Mesodermal cell (in vitro differentiated cells): ENCODE data around the gene TM7SF2. TPM values are rescaled to one million over a fixed set of nuclear protein-coding genes. Genes with fewer than 3 reads are reported as not detected.
A peak's percentile ranks its signal among the peaks of the same experiment; 100 is the strongest.

Experiments
- H3K27ac ChIP-seq: 2 replicates; pipeline ENCODE4 v1.7.0; 2013; ENCODE audit warnings: mild to moderate bottlenecking, low read depth, low read length, moderate library complexity; ENCODE audit not compliant: severe bottlenecking
- H3K36me3 ChIP-seq: 2 replicates; pipeline ENCODE4 v1.7.1; 2013; ENCODE audit warnings: mild to moderate bottlenecking, low read length, moderate library complexity; ENCODE audit not compliant: control insufficient read depth, insufficient read depth
- H3K4me1 ChIP-seq: one replicate; pipeline ENCODE4 v1.7.1; 2013; ENCODE audit warnings: mild to moderate bottlenecking, low read length; ENCODE audit not compliant: insufficient read depth, control insufficient read depth, poor library complexity, severe bottlenecking
- H3K4me3 ChIP-seq: 2 replicates; pipeline ENCODE4 v1.7.0; 2013; ENCODE audit warnings: low read length, control low read depth, mild to moderate bottlenecking; ENCODE audit not compliant: insufficient read depth, poor library complexity, severe bottlenecking; ENCODE audit errors: extremely low read depth
- H3K9me3 ChIP-seq: 2 replicates; pipeline ENCODE4 v1.7.1; 2013; ENCODE audit warnings: mild to moderate bottlenecking, low read length, moderate library complexity; ENCODE audit not compliant: control insufficient read depth
- WGBS, 2 experiments: methylation state at CpG; one replicate each; pipeline ENCODE4 v1.1.5; 2013; ENCODE audit warnings: missing lambda C conversion rate in 2 of 2; ENCODE audit not compliant: insufficient coverage in 2 of 2; 5-methylcytosine and 5-hydroxymethylcytosine counted together
- polyA plus RNA-seq, 2 experiments: library from polyadenylated mRNA; stranded (reverse); fragments of 50-300 nt; gene quantifications; one replicate each; pipeline ENCODE4 v1.2.3, GENCODE V29; 2013

TM7SF2 gene
- 40.0 TPM for polyA plus RNA-seq (2013, experiment 1 of 2)
- polyA plus RNA-seq (2013, experiment 2 of 2): 40.8 TPM

- H3K9me3 ChIP-seq: no peaks in the 10 kb centered on the region
- peak within 1 kb of the TSS; percentile 29 for H3K27ac ChIP-seq
- peak within 1 kb of the TSS; percentile 81 for H3K4me3 ChIP-seq
- H3K4me1 ChIP-seq: peaks cover 24% of the 10 kb centered on the region
- 0 to 1% methylated on average over 52 to 56 of the region's 64 CpGs for WGBS, 2 experiments
- peaks cover 41% of the 10 kb centered on the region for H3K36me3 ChIP-seq
Observed at GRCh38 chr11:65111744-65112545, at the start of gene TM7SF2. Gene TM7SF2 (plus strand): TSS chr11:65111872. CDS start chr11:65112016, 144 bp downstream.

- Histone ChIP-seq H3K4me1 (no peaks in the 10 kb centered on the region), H3K4me3 (no peak overlapping the region), H3K9me3 (no peaks in the 10 kb centered on the region), H3K27ac (no peak overlapping the region), H3K36me3 (no peaks in the 10 kb centered on the region)
- WGBS, 2 experiments: 76 to 81% methylated on average over 2 to 3 of the region's 3 CpGs
Observed at GRCh38 chr11:65063532-65063931, 48.1 kb upstream of the TM7SF2 start.

- no peaks in the 10 kb centered on the region for H3K4me1 ChIP-seq
- H3K36me3 ChIP-seq: no peaks in the 10 kb centered on the region
- no peak overlapping the region for H3K27ac ChIP-seq
- no peak overlapping the region for H3K4me3 ChIP-seq
- H3K9me3 ChIP-seq: no peaks in the 10 kb centered on the region
- WGBS, 2 experiments: 90 to 100% methylated on average over 2 of the region's 4 CpGs
Observed at GRCh38 chr11:65064847-65065240, 46.8 kb upstream of the TM7SF2 start.

DNA sequence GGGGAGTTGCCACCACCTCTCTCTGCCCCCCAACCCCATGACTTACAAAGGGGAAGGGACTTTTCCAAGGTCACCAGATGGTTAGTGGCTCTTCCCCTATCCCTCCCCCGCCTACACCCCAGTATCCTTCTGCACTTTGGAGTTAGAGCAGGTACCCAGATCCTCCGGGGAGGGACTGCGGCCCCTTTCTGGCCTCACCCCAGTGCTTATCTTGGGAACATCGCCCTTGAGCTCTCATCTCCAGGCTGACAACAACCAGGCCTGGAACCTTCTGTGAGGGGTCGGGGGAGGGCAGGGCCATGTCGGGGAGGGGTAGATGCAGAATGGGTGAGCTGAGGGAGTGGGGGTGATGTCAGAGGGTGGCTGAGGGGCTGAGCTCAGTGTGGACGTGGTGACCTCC lies 45.8 kb upstream of the TM7SF2 start:
- Histone ChIP-seq H3K4me3 (no peak overlapping the region), H3K4me1 (no peaks in the 10 kb centered on the region), H3K36me3 (no peaks in the 10 kb centered on the region), H3K9me3 (no peaks in the 10 kb centered on the region), H3K27ac (no peak overlapping the region)
- WGBS, 2 experiments: 92 to 97% methylated on average over 2 to 5 of the region's 7 CpGs

- WGBS, 2 experiments: 79 to 87% methylated on average over 10 to 11 of the region's 11 CpGs
- no peak overlapping the region for H3K27ac ChIP-seq
- H3K9me3 ChIP-seq: no peaks in the 10 kb centered on the region
- H3K4me1 ChIP-seq: no peaks in the 10 kb centered on the region
- no peaks in the 10 kb centered on the region for H3K36me3 ChIP-seq
- H3K4me3 ChIP-seq: no peak overlapping the region
Observed at GRCh38 chr11:65066315-65066714, 45.4 kb upstream of the TM7SF2 start.

DNA sequence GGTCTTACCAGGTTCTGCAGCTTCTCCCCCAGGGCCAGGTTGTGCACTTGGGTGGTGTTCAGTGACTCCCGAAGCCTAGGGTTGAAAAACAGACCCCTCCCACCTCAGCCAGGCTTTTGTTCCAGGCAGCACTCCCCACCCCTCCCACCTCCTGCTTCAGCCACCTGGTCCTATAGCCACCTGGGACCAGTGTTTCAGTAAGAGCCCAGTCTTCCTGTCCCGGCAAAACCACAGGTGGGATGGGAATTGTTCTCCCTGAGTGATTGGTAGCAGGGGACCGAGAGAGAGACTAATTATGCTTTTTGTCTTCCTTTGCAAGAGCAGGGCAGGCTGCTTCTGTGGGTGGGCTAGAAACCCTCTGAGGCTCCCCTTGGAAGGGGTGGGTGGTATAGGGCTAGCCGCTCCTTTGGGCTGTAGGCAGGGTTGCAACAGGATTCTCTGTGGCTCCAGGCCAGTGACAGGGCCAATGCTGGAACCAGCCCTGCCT lies 44.8 kb upstream of the TM7SF2 start:
- Histone ChIP-seq H3K4me3 (no peak overlapping the region), H3K27ac (no peak overlapping the region), H3K4me1 (no peaks in the 10 kb centered on the region), H3K36me3 (no peaks in the 10 kb centered on the region), H3K9me3 (no peaks in the 10 kb centered on the region)
- WGBS, 2 experiments: 60 to 77% methylated on average over 2 to 4 of the region's 4 CpGs

DNA sequence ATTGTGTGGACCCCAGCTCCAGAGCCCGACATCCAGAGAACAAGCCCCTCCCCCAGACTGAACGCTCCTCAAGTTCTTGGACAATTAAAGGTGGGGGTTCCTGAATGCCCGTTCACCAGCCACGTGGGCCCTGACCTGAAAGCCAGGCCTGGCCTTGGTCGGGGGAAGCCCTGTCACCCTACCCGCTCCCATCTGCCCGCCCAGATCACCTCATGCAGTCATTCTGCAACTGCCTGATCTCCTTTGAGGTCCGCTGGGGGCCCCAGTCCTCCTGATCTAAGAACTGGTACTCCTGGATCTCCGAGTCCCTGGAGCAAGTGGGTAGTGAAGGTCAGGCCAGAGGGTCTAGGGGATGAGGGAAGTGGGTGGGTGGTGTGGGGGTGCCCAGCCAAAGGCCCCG lies 44.2 kb upstream of the TM7SF2 start:
- H3K36me3 ChIP-seq: no peaks in the 10 kb centered on the region
- no peak overlapping the region for H3K27ac ChIP-seq
- no peak overlapping the region for H3K4me3 ChIP-seq
- 73 to 90% methylated on average over 4 to 7 of the region's 10 CpGs for WGBS, 2 experiments
- no peaks in the 10 kb centered on the region for H3K9me3 ChIP-seq
- no peaks in the 10 kb centered on the region for H3K4me1 ChIP-seq

DNA sequence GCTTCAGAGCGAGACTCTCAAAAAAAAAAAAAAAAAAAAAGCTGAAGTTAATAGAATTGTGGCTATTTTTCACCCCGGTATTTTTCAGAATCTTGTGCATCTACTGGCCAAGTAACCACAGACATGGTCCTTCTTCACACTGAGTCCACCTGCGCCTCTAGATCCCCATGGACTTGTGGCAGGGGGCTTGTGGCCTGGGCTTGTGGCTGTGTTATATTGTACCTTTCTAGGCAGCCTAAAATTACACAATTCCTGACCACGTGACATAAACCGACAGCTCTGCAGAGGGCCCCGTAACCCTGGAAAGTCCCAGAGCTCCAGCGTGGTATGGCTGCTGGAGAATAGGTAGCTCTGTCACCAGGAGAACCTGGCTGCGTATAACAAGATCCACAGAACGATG lies 42.5 kb upstream of the TM7SF2 start:
- H3K9me3 ChIP-seq: no peaks in the 10 kb centered on the region
- H3K36me3 ChIP-seq: no peaks in the 10 kb centered on the region
- no peak overlapping the region for H3K4me3 ChIP-seq
- no peaks in the 10 kb centered on the region for H3K4me1 ChIP-seq
- no peak overlapping the region for H3K27ac ChIP-seq
- WGBS, 2 experiments: 93 to 100% methylated on average over 1 to 2 of the region's 9 CpGs

DNA sequence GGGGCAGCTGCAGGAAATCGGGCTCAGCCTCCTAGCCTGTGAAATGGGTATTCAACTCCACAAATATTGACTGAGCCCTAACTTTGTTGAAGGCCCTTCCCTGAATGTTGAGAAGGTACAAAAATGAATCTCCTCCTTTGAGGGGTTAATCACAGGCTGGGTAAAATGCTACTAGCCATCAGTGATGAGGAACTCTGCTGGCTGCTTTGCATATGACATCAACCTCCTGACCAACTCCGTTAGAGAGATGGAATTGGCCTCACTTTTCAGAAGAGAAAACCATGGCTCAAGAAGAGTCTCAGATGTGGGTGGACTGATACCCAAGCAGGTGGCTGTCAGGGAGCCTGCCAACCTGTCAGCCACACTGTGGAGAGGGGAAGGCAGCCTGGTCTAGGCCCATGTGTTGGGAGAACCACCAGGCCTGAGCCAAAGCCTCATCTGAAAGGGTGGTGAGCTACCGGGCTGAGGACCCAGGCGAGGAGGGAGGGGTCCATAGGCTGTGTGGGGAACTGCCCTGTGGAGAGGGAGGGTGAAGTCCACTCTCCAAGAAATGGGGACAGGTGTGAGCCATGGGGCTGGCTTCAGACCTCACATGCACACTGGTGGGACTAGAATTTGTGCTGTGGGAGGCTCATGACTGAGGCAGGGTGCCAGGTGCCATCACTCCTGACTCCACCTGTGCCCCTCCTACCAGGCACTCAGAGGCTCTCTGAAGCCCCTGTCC lies 39.6 kb upstream of the TM7SF2 start:
- Histone ChIP-seq H3K27ac (no peak overlapping the region), H3K4me3 (no peak overlapping the region), H3K4me1 (no peaks in the 10 kb centered on the region), H3K36me3 (peaks cover 14% of the 10 kb centered on the region), H3K9me3 (no peaks in the 10 kb centered on the region)
- 83 to 93% methylated on average over 2 to 3 of the region's 4 CpGs for WGBS, 2 experiments

DNA sequence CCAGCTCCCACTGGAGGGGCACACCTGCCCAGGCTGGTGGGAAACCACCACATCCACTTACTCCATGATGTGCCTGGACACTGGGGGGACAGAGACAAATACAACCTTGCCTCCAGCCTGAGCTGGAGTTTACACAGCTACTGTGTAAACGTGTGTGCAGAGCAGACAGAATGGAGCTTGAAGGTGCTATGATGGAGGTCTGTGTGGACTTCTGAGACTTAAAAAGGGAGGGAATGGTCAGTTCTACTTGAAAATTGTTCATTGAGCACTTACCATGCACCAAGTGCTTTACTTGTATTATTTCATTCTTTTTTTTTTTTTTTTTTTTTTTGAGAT lies 39.1 kb upstream of the TM7SF2 start:
- no peak overlapping the region for H3K27ac ChIP-seq
- WGBS, 2 experiments: 80 to 100% methylated on average over 1 of the region's 1 CpG
- H3K36me3 ChIP-seq: peaks cover 16% of the 10 kb centered on the region
- no peaks in the 10 kb centered on the region for H3K4me1 ChIP-seq
- no peaks in the 10 kb centered on the region for H3K9me3 ChIP-seq
- no peak overlapping the region for H3K4me3 ChIP-seq

DNA sequence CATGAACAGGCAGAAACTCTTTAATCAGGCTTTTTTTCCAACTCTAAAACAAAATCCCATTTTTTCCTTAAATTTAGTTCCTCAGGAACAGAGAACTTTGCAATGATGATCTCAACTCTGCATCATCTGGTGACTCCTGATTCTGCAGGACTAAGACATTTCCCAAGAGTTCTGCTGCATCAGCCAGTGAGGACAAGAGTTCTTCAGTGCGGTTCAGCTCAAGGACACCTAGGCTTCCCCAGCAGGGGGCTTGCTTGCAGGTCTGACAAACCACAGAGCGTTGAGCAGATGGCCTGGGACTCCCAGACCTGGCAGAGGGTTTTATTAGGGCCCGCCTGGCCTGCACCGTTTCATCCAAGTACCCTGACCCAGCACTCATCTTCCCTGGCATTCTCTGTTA lies 34.2 kb upstream of the TM7SF2 start:
- H3K9me3 ChIP-seq: no peaks in the 10 kb centered on the region
- H3K27ac ChIP-seq: no peak overlapping the region
- H3K4me3 ChIP-seq: no peak overlapping the region
- H3K36me3 ChIP-seq: peaks cover 62% of the 10 kb centered on the region
- H3K4me1 ChIP-seq: no peaks in the 10 kb centered on the region
- 89 to 92% methylated on average over 2 to 4 of the region's 4 CpGs for WGBS, 2 experiments
